OCI-LY7 (cell line): ENCODE results near the gene LARGE1.

Experiments
- EZH2phosphoT487 ChIP-seq: fragments of 200-600 bp; sonication (generic); IDR thresholded peaks from 2 replicates; pipeline ENCODE4 v1.6.1; 2018; ENCODE audit warnings: low read depth, borderline replicate concordance, mild to moderate bottlenecking, mixed run types, antibody characterized with exemption, low read length, moderate library complexity, mixed read lengths
- TF ChIP-seq, protein P1 (sequence below): fragments of 200-600 bp; sonication (generic); conservative IDR thresholded peaks from 2 replicates; pipeline ENCODE4 v1.5.1; 2014; ENCODE audit warnings: mild to moderate bottlenecking, antibody characterized with exemption, low read length, moderate library complexity, mixed read lengths

DNA sequence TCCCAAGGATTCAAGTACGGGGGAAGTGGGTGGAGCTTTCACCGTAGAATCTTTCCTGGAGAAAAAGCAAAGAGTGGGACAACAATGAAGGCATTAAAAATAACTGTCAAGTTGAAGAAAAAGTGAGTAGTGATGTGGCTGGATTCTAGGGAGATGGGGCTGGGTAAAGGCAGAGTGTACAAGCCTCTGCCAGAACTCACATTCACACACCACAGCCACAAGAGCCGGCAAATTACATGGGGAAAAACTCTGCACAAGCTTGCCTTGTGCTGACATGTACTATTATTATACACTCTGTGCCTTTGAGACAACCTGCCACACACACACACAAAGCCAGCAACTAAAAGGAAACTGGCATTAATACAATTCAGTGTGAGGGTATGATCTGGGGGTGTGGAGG, 182.6 kb downstream of the LARGE1 start:
- TF ChIP-seq, protein P1, sequence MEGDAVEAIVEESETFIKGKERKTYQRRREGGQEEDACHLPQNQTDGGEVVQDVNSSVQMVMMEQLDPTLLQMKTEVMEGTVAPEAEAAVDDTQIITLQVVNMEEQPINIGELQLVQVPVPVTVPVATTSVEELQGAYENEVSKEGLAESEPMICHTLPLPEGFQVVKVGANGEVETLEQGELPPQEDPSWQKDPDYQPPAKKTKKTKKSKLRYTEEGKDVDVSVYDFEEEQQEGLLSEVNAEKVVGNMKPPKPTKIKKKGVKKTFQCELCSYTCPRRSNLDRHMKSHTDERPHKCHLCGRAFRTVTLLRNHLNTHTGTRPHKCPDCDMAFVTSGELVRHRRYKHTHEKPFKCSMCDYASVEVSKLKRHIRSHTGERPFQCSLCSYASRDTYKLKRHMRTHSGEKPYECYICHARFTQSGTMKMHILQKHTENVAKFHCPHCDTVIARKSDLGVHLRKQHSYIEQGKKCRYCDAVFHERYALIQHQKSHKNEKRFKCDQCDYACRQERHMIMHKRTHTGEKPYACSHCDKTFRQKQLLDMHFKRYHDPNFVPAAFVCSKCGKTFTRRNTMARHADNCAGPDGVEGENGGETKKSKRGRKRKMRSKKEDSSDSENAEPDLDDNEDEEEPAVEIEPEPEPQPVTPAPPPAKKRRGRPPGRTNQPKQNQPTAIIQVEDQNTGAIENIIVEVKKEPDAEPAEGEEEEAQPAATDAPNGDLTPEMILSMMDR = no peak
- no peak for TF ChIP-seq EZH2phosphoT487
